ENCODE measurements around the gene PCYT2. TPM values are rescaled to one million over a fixed set of nuclear protein-coding genes. Genes with fewer than 3 reads are reported as not detected.

The PCYT2 gene
- total and polyA plus RNA-seq, 10 of the 15 experiments (the other 5 are each of a cell fraction or from before 2014, with no cell fraction given) = 0.63 to 72.0 (median 45.0) TPM

DNA sequence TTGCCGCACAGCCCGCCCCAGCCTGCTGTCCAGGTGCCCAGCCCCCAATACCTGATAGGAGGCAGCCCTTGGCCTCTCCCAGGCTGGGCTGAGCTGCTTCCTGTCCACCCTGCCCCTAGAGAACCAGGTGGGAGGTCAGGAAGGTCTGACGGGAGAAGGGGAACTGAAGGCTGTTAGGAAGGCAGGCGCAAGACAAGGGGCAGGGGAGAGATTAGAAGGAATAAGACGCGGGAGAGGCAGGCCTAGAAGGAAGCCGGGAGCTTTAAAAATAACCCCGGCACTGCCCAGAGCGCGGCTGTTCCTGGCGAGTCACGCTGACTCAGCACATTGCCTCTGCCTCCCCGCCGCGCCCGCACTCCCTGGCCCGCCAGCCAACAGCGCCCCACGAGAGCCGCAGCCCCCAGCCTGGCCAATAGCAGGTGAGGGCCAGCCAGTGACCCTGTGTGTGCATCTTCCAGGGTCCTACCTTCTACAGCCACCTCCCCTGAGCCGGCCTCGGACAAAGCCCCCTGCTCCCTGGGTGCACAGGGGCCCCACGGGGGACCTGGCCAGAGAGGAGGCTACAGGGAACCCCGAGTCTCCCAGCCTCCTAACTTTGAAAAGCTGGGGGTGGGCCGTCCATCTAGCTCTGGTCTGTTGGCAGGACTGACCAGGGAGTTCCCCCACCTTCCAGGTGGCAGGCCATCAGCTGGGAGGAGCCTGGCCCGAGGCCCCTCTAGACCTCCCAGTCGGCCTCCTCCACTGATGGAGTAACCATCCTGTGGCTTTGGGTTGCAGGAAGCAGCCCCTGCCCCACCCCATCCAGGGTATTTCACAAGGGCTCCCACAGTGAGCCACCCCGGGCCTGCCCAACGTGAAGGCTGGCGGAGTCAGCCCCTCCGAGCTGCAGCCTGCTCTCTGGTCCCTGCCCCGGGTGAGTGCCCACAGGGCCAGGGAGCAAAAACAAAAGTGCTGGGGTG, 12.4 kb upstream of the PCYT2 start:
- ChIA-PET CTCF (interaction anchor here (0.7 to 1.9 kb wide), 5 partner anchors 11 to 99 kb away, joined by 3 to 5 read pairs (median 4); partner anchors contain the start of genes CENPX and LRRC45), SMC1A (ENCODE audit: uncharacterized antibody, unreplicated experiment) (no interaction called here), POLR2A (interaction anchor here (0.7 to 1.6 kb wide), 3 partner anchors 13 to 44 kb away, joined by 3 read pairs; no protein-coding TSS in a partner anchor), RAD21 (ENCODE audit: unreplicated experiment) (interaction anchor here (0.9 kb wide), 1 partner anchor 97 kb away, joined by 3 read pairs; no protein-coding TSS in a partner anchor)
- H2AFZ ChIP-seq (ENCODE audit: control insufficient read depth, low read depth, low read length) = no peak overlapping the region
- no peaks in the 10 kb centered on the region; the same call in 1 of the 2 replicates for H4K20me1 ChIP-seq (ENCODE audit: control insufficient read depth, insufficient read depth)
- peak overlapping the region; percentile 83 for H3K4me2 ChIP-seq (ENCODE audit: control insufficient read depth, insufficient read depth)
- peaks cover 3 to 8% of the 10 kb centered on the region in 2 experiments; a peak in 3 of 4 replicates for H3K36me3 ChIP-seq (ENCODE audit: control insufficient read depth in 2 of 2, insufficient read depth in 2 of 2, low read length in 1 of 2)
- H3K4me1 ChIP-seq (ENCODE audit: control insufficient read depth, insufficient read depth, low read length) = peaks cover 13% of the 10 kb centered on the region
- peak overlapping the region; percentile 60 for H3K9ac ChIP-seq (ENCODE audit: control insufficient read depth, insufficient read depth, low read length)
- no TSS peak for BruUV-seq (replicated peaks)
- TF ChIP-seq CREB1 (IDR thresholded peaks at IDR 0.05; ENCODE audit: low read depth) (no peak), BACH1 (IDR thresholded peaks at IDR 0.05; ENCODE audit: borderline replicate concordance) (peak; percentile 89)
- in situ Hi-C loops (cut with MboI) = no loop called here
- no peak for FAIRE-seq
- WGBS (ENCODE audit: insufficient coverage, insufficient replicate concordance, low lambda C conversion rate, missing lambda C conversion rate) = 59% methylated on average over 30 of the region's 32 CpGs
- peak overlapping the region; percentile 63 for H3K4me3 ChIP-seq
- ATAC-seq = no peak
- peak overlapping the region; percentile 73 for H3K27ac ChIP-seq (ENCODE audit: control insufficient read depth, insufficient read depth)
- no peak for DNase-seq (ENCODE audit: low read depth, low spot score)
- peaks cover 39% of the 10 kb centered on the region for H3K79me2 ChIP-seq (ENCODE audit: control insufficient read depth, insufficient read depth, low read length)
- intact Hi-C loops (cut with micrococcal nuclease; ENCODE audit: unreplicated experiment) = no loop called here
- no peaks in the 10 kb centered on the region for H3K27me3 ChIP-seq (replicated peaks in 1 of 2; ENCODE audit: control insufficient read depth in 2 of 2, insufficient read depth in 2 of 2, low read length in 1 of 2)
- H3K9me3 ChIP-seq (replicated peaks; ENCODE audit: control insufficient read depth, insufficient read depth, low read length) = no peaks in the 10 kb centered on the region

- no TSS peak for BruUV-seq (replicated peaks)
- TF ChIP-seq POU2F2 (IDR thresholded peaks at IDR 0.05; ENCODE audit: borderline replicate concordance, low read depth, low read length) (no peak), POLR2A (IDR thresholded peaks at IDR 0.05; ENCODE audit: low read depth, low read length) (0 out of 2 replicates have a peak, but pooled peaks have one; percentile 8)
- no peaks in the 10 kb centered on the region for H3K9me3 ChIP-seq (replicated peaks; ENCODE audit: control insufficient read depth, insufficient read depth, low read length)
- 99% methylated on average over 31 of the region's 58 CpGs for WGBS (ENCODE audit: insufficient coverage, insufficient replicate concordance, low lambda C conversion rate, missing lambda C conversion rate)
- SMC1A ChIA-PET (ENCODE audit: uncharacterized antibody, unreplicated experiment) = no interaction called here
- peaks cover 13% of the 10 kb centered on the region for H3K4me1 ChIP-seq (ENCODE audit: control insufficient read depth, insufficient read depth, low read length)
- intact Hi-C loops (cut with micrococcal nuclease; ENCODE audit: unreplicated experiment) (no loop called here), in situ Hi-C loops (cut with MboI) (no loop called here)
- DNase-seq (ENCODE audit: low read depth, low spot score) = no peak
- POLR2A ChIA-PET = interaction anchor here (1.0 to 1.6 kb wide), 2 partner anchors 12 to 31 kb away, joined by 3 read pairs; no protein-coding TSS in a partner anchor
- no peak for FAIRE-seq
- peaks cover 41% of the 10 kb centered on the region for H3K79me2 ChIP-seq (ENCODE audit: control insufficient read depth, insufficient read depth, low read length)
- H3K27me3 ChIP-seq (replicated peaks in 1 of 2; ENCODE audit: control insufficient read depth in 2 of 2, insufficient read depth in 2 of 2, low read length in 1 of 2) = no peaks in the 10 kb centered on the region
- H2AFZ ChIP-seq (ENCODE audit: control insufficient read depth, low read depth, low read length) = no peak overlapping the region
- no peaks in the 10 kb centered on the region; the same call in 1 of the 2 replicates for H4K20me1 ChIP-seq (ENCODE audit: control insufficient read depth, insufficient read depth)
- H3K9ac ChIP-seq (ENCODE audit: control insufficient read depth, insufficient read depth, low read length) = no peak overlapping the region; the same call in 1 of the 2 replicates
- RAD21 ChIA-PET (ENCODE audit: unreplicated experiment) = interaction anchor here (0.9 kb wide), 1 partner anchor 98 kb away, joined by 3 read pairs; no protein-coding TSS in a partner anchor
- no peak overlapping the region for H3K4me3 ChIP-seq
- H3K36me3 ChIP-seq (ENCODE audit: control insufficient read depth in 2 of 2, insufficient read depth in 2 of 2, low read length in 1 of 2) = peaks cover 3 to 8% of the 10 kb centered on the region in 2 experiments; a peak in 3 of 4 replicates
- no peak overlapping the region for H3K27ac ChIP-seq (ENCODE audit: control insufficient read depth, insufficient read depth)
- no peak overlapping the region for H3K4me2 ChIP-seq (ENCODE audit: control insufficient read depth, insufficient read depth)
- CTCF ChIA-PET = interaction anchor here (1.9 kb wide), 1 partner anchor 100 kb away, joined by 4 read pairs; the partner anchor contains the start of genes CENPX and LRRC45
- ATAC-seq = no peak
Observed at GRCh38 chr17:81922566-81923301, 11.5 kb upstream of the PCYT2 start.

All from GM12878 (cell line).